ENCODE results near the gene ULBP2.
"Not testable (repeated sequence)": the region's sequence is repeated elsewhere in the genome, so short reads cannot be mapped to it uniquely, and the experiment has no call there.

DNA sequence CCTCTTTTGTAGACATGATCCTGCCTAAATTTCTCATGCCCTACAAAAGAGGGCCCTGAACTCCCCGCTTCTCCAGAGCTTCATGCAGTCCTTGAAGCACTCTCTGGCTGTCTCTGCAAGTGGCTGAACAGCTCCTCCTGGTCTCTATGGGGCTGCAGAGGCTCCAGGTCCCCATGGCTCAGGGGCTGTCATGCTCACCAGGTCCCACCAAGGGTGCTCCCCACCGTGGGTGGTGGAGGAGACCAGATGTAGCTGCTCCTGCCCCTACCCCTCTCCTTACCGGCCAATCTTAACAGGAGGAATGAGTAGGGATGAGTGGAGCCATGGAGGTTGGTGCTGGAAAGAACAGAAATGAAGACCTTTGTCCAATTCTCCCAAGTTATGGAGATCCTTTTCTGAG, 29.1 kb upstream of the ULBP2 start:
- TF ChIP-seq, protein P1, sequence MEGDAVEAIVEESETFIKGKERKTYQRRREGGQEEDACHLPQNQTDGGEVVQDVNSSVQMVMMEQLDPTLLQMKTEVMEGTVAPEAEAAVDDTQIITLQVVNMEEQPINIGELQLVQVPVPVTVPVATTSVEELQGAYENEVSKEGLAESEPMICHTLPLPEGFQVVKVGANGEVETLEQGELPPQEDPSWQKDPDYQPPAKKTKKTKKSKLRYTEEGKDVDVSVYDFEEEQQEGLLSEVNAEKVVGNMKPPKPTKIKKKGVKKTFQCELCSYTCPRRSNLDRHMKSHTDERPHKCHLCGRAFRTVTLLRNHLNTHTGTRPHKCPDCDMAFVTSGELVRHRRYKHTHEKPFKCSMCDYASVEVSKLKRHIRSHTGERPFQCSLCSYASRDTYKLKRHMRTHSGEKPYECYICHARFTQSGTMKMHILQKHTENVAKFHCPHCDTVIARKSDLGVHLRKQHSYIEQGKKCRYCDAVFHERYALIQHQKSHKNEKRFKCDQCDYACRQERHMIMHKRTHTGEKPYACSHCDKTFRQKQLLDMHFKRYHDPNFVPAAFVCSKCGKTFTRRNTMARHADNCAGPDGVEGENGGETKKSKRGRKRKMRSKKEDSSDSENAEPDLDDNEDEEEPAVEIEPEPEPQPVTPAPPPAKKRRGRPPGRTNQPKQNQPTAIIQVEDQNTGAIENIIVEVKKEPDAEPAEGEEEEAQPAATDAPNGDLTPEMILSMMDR (IDR thresholded peaks at IDR 0.05): not testable (repeated sequence)
- not testable (repeated sequence) for TF ChIP-seq POLR2A (IDR thresholded peaks at IDR 0.05)

Measured in heart left ventricle (tissue), 13 donors.